ENCODE results near the gene CST6.
A peak's percentile ranks its signal among the peaks of the same experiment; 100 is the strongest.
"Not testable (repeated sequence)": the region's sequence is repeated elsewhere in the genome, so short reads cannot be mapped to it uniquely, and the experiment has no call there.

Gene CST6

GRCh38 chr11:65987336-65987735, 24.5 kb upstream of the CST6 start:
- DNase-seq: no peak

- DNase-seq: peak; percentile 75 to 86 (median 84)
Observed at GRCh38 chr11:65988791-65989592, 22.8 kb upstream of the CST6 start.

- DNase-seq: no peak
Observed at GRCh38 chr11:65992056-65992455, 19.8 kb upstream of the CST6 start.

GRCh38 chr11:65997286-65997685, 14.5 kb upstream of the CST6 start:
- DNase-seq: no peak

GRCh38 chr11:66001942-66002647, 9.7 kb upstream of the CST6 start, which contains the start of the genes BANF1 and EIF1AD:
Gene BANF1 (plus strand): TSS chr11:66002503. CDS start chr11:66003251, 748 bp downstream.
Gene EIF1AD (minus strand): TSS chr11:66002157. CDS start chr11:66000389, 1,768 bp downstream.
- DNase-seq: peak; percentile 87 to 89 (median 88)

- peak in 1 of 4 experiments; percentile 71 for DNase-seq
Observed at GRCh38 chr11:66002648-66003225, 9.1 kb upstream of the CST6 start.

- DNase-seq: no peak
Observed at GRCh38 chr11:66003291-66003690, 8.5 kb upstream of the CST6 start.

GRCh38 chr11:66004186-66004585, 7.6 kb upstream of the CST6 start:
- no peak for DNase-seq

GRCh38 chr11:66006134-66006890, 5.5 kb upstream of the CST6 start:
- DNase-seq: no peak

GRCh38 chr11:66006891-66007176, 5.0 kb upstream of the CST6 start:
- no peak for DNase-seq

- no peak for DNase-seq
Observed at GRCh38 chr11:66007201-66007634, 4.6 kb upstream of the CST6 start.

- no peak for DNase-seq
Observed at GRCh38 chr11:66008095-66008467, 3.7 kb upstream of the CST6 start.

- no peak for DNase-seq
Observed at GRCh38 chr11:66008468-66009101, 3.2 kb upstream of the CST6 start.

- not testable (repeated sequence) for DNase-seq
Observed at GRCh38 chr11:66010036-66010435, 1.8 kb upstream of the CST6 start.

- no peak for DNase-seq
Observed at GRCh38 chr11:66011239-66011784, 496 bp upstream of the CST6 start.

GRCh38 chr11:66012371-66012945, 650 bp downstream of the CST6 start:
- no peak for DNase-seq

GRCh38 chr11:66012946-66013761, 1.3 kb downstream of the CST6 start:
- no peak for DNase-seq

- no peak for DNase-seq
Observed at GRCh38 chr11:66013762-66014100, 1.9 kb downstream of the CST6 start.

- no peak for DNase-seq
Observed at GRCh38 chr11:66014804-66015453, 3.1 kb downstream of the CST6 start.

- no peak for DNase-seq
Observed at GRCh38 chr11:66015454-66015881, 3.7 kb downstream of the CST6 start.

All from activated CD4-positive, CD25-positive, alpha-beta regulatory T cell (primary cell).